AG04450 (cell line): ENCODE measurements around the gene CHCHD3. TPM values are rescaled to one million over a fixed set of nuclear protein-coding genes. Genes with fewer than 3 reads are reported as not detected.

Experiments
- CTCF ChIA-PET: fragments of 300-600, 350-600 bp; formaldehyde crosslinking; extraction: SDS; loops from one replicate; lab custom pipeline; 2022; ENCODE audit warnings: antibody characterized with exemption, inconsistent platforms; lab: Charles Lee
- POLR2A ChIA-PET: fragments of 350-600 bp; formaldehyde crosslinking; extraction: SDS; loops from one replicate; lab custom pipeline; 2021; ENCODE audit warnings: antibody characterized with exemption, inconsistent platforms; lab: Yijun Ruan, JAX
- DNase-seq: peaks from one replicate; pipeline ENCODE4 v3.0.0-alpha.2; 2011; ENCODE audit warnings: low read depth, low spot score
- H3K27ac ChIP-seq: one replicate; pipeline ENCODE4 v1.5.1; 2012; ENCODE audit warnings: low read depth, low read length, control low read depth
- H3K27me3 ChIP-seq: one replicate; pipeline ENCODE4 v1.6.0; 2012; ENCODE audit warnings: low read length; ENCODE audit not compliant: control insufficient read depth, insufficient read depth
- H3K4me3 ChIP-seq: 2 replicates; pipeline ENCODE4 v1.5.1; 2011; ENCODE audit warnings: mild to moderate bottlenecking, low read depth, low read length, control low read depth
- H3K9me3 ChIP-seq: 2 replicates; pipeline ENCODE4 v1.5.1; 2012; ENCODE audit warnings: low read length; ENCODE audit not compliant: control insufficient read depth, insufficient read depth
- polyA plus RNA-seq: library from polyadenylated mRNA; depleted of rRNA; stranded (reverse); fragments of >200 nt; gene quantifications from 2 replicates; pipeline ENCODE4 v1.2.3, GENCODE V29; 2011
- TF ChIP-seq, protein P1 (sequence below): IDR thresholded peaks from 2 replicates; pipeline ENCODE4 v1.5.1; 2011; ENCODE audit warnings: low read depth, low read length, control low read depth, inconsistent platforms

The CHCHD3 gene
- polyA plus RNA-seq, 1 experiment, result 77.8 TPM

DNA sequence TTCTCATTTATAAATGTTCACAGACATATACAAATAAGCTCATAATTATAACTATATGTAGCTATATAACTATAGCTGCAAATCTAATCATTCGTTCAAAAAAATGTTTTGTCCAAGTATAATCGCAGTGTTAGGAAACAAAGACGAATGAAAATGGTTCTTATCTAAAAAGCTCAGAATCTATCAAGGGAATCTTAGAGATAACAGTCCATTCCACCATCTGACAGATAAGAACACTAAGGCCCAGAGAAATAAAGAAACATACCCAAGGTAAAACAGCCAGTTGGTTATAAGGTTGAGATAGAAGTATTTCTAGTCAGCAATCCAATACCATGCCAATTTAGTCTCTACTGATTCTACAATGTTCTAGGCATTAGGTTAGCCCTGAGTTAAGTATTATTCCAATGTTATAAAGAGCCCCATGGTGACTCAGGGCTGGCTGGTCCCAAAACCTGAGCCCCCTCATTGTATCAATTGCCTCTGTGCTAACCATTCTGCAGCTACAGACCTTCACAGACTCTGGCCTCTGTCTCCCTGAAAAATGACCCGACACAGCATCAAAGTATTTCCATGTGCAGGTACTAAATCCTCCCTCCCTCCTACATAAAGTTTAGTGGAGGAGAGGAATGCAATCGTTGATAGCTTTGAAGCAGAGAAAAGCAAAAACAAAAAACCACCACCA lies 30.0 kb downstream of the CHCHD3 start:
- ChIA-PET CTCF (interaction anchor here (1.0 to 2.3 kb wide), 4 partner anchors 12 to 1089 kb away, joined by 3 to 8 read pairs (median 4); no protein-coding TSS in a partner anchor), POLR2A (interaction anchor here (1.8 kb wide), 1 partner anchor 30 kb away, joined by 5 read pairs; the partner anchor contains the start of gene CHCHD3)
- no peaks in the 10 kb centered on the region for H3K27me3 ChIP-seq
- H3K4me3 ChIP-seq, result no peak overlapping the region
- H3K9me3 ChIP-seq, result no peaks in the 10 kb centered on the region
- TF ChIP-seq, protein P1, sequence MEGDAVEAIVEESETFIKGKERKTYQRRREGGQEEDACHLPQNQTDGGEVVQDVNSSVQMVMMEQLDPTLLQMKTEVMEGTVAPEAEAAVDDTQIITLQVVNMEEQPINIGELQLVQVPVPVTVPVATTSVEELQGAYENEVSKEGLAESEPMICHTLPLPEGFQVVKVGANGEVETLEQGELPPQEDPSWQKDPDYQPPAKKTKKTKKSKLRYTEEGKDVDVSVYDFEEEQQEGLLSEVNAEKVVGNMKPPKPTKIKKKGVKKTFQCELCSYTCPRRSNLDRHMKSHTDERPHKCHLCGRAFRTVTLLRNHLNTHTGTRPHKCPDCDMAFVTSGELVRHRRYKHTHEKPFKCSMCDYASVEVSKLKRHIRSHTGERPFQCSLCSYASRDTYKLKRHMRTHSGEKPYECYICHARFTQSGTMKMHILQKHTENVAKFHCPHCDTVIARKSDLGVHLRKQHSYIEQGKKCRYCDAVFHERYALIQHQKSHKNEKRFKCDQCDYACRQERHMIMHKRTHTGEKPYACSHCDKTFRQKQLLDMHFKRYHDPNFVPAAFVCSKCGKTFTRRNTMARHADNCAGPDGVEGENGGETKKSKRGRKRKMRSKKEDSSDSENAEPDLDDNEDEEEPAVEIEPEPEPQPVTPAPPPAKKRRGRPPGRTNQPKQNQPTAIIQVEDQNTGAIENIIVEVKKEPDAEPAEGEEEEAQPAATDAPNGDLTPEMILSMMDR, result no peak
- no peak for DNase-seq
- H3K27ac ChIP-seq, result no peak overlapping the region

DNA sequence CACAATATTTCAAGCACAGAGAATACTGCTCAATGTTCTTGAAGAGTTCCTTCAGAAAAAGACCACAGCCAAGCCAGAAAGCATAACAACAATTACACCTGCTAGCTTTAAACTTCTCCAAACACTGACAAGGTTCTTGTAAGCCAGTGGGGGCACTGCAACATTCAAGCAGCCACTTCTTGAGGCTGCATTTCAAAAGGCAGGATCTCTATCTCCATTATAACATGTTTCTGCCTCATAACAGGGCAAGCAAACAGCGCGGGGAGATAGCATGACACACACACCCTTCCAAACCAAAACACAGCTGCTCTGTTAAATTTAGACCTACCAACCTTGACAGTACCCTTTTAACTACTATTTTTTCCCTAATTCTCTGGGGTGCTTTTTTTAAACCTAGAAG lies 30.8 kb downstream of the CHCHD3 start:
- TF ChIP-seq, protein P1, result peak; percentile 55
- no peaks in the 10 kb centered on the region for H3K9me3 ChIP-seq
- CTCF ChIA-PET, result interaction anchor here (1.0 to 2.3 kb wide), 6 partner anchors 11 to 1090 kb away, joined by 3 to 8 read pairs (median 4); no protein-coding TSS in a partner anchor
- H3K27ac ChIP-seq, result no peak overlapping the region
- POLR2A ChIA-PET, result no interaction called here
- peak; percentile 42 for DNase-seq
- no peak overlapping the region for H3K4me3 ChIP-seq
- no peaks in the 10 kb centered on the region for H3K27me3 ChIP-seq

DNA sequence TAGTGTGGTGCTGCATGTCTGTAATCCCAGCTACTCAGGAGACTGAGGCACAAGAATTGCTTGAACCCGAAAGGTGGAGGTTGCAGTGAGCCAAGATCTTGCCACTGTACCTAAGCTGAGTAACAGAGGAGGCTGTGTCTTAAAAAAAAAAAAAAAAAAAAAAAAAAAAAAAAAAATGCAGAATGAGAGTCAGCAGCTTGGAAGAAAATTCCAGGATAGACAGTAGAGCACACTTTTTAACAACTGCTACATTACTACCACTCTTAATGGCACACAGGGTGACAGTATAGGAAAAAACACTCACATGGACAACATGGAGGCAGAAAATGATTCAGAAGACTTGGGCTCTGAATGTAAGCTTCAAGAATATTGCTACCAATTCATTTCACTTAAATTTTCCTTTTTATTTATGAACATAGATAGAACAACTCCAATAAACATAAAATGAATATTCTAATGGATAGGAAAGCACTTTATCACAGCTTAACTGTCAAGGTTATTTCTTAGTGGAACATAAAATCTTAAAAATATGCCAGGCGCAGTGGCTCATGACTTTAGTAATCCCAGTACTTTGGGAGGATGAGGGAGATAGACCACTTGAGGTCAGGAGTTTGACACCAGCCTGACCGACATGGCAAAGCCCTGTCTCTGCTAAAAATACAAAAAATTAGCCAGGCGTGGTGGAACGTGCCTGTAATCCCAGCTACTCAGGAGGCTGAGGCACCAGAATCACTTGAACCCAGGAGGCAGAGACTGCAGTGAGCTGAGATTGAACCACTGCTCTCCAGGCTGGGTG lies 31.5 kb downstream of the CHCHD3 start:
- ChIA-PET POLR2A (no interaction called here), CTCF (interaction anchor here (0.7 to 2.3 kb wide), 5 partner anchors 11 to 384 kb away, joined by 3 to 8 read pairs (median 5); no protein-coding TSS in a partner anchor)
- Histone ChIP-seq H3K4me3 (no peak overlapping the region), H3K27me3 (no peaks in the 10 kb centered on the region), H3K9me3 (no peaks in the 10 kb centered on the region), H3K27ac (no peak overlapping the region)
- DNase-seq, result no peak
- TF ChIP-seq, protein P1, result no peak

DNA sequence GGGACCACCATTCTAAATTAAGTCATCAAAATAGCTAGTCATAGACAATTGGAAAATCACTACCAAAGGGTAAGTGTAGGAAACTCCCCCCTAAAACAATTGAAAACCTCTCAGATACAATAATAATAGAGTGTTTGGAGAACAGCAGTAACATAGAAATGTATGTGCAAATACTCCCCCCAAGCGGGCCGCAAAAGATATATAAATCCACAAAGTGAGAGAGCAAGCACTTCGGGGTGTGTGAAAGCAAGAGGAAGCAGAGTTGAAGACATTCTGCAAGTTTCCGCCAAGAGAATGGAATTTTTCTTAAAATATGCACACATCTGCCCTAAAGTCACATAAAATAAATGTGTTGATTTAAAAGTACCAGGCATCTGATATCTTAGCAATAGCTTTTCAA lies 33.3 kb downstream of the CHCHD3 start:
- CTCF ChIA-PET, result interaction anchor here (0.5 kb wide), 1 partner anchor 105 kb away, joined by 6 read pairs; no protein-coding TSS in a partner anchor

More for the DNA sequence above, 33.3 kb downstream of the CHCHD3 start:
- no peaks in the 10 kb centered on the region for H3K9me3 ChIP-seq
- no peak overlapping the region for H3K4me3 ChIP-seq
- H3K27me3 ChIP-seq, result no peaks in the 10 kb centered on the region
- POLR2A ChIA-PET, result no interaction called here
- H3K27ac ChIP-seq, result no peak overlapping the region
- DNase-seq, result no peak
- TF ChIP-seq, protein P1, result no peak
